Measurements from ENCODE around the gene MEGF11. TPM values are rescaled to one million over a fixed set of nuclear protein-coding genes. Genes with fewer than 3 reads are reported as not detected.
"Not testable (repeated sequence)": the region's sequence is repeated elsewhere in the genome, so short reads cannot be mapped to it uniquely, and the experiment has no call there.

The MEGF11 gene
- total RNA-seq, 2 donors from 2014 or later: not detected

- peak; percentile 80 for DNase-seq
- no peaks in the 10 kb centered on the region for H3K36me3 ChIP-seq
- TF ChIP-seq CTCF (IDR thresholded peaks at IDR 0.05): no peak
- peak overlapping the region; percentile 65 for H3K27ac ChIP-seq
- no peaks in the 10 kb centered on the region for H3K4me1 ChIP-seq
- intact Hi-C loops (cut with DNase I): no loop called here
- H3K9me3 ChIP-seq: no peaks in the 10 kb centered on the region
- H3K27me3 ChIP-seq: no peaks in the 10 kb centered on the region
- no peak overlapping the region for H3K9ac ChIP-seq (ENCODE audit: low read depth in 2 of 2, low read length in 2 of 2)
- H3K4me3 ChIP-seq: no peak overlapping the region
These were observed 244.5 kb downstream of the MEGF11 start for GRCh38 chr15:66008940-66009562.

GRCh38 chr15:66007663-66008262 lies 245.8 kb downstream of the MEGF11 start:
- no peak for TF ChIP-seq CTCF (IDR thresholded peaks at IDR 0.05)
- no peaks in the 10 kb centered on the region for H3K4me1 ChIP-seq
- no peak overlapping the region for H3K9ac ChIP-seq (ENCODE audit: low read depth in 2 of 2, low read length in 2 of 2)
- DNase-seq: peak; percentile 32
- intact Hi-C loops (cut with DNase I): no loop called here
- no peaks in the 10 kb centered on the region for H3K9me3 ChIP-seq
- no peak overlapping the region for H3K27ac ChIP-seq
- no peaks in the 10 kb centered on the region for H3K36me3 ChIP-seq
- H3K27me3 ChIP-seq: no peaks in the 10 kb centered on the region
- no peak overlapping the region for H3K4me3 ChIP-seq

- Histone ChIP-seq H3K36me3 (no peaks in the 10 kb centered on the region), H3K4me1 (no peaks in the 10 kb centered on the region), H3K9me3 (no peaks in the 10 kb centered on the region), H3K9ac (ENCODE audit: low read depth in 2 of 2, low read length in 2 of 2) (no peak overlapping the region), H3K27me3 (no peaks in the 10 kb centered on the region), H3K27ac (no peak overlapping the region), H3K4me3 (no peak overlapping the region)
- DNase-seq: no peak
- no peak for TF ChIP-seq CTCF (IDR thresholded peaks at IDR 0.05)
- intact Hi-C loops (cut with DNase I): no loop called here
These were observed 246.6 kb downstream of the MEGF11 start for GRCh38 chr15:66006986-66007385.

- no peaks in the 10 kb centered on the region for H3K36me3 ChIP-seq
- no peak for DNase-seq
- H3K4me3 ChIP-seq: no peak overlapping the region
- no peaks in the 10 kb centered on the region for H3K4me1 ChIP-seq
- H3K9me3 ChIP-seq: no peaks in the 10 kb centered on the region
- TF ChIP-seq CTCF (IDR thresholded peaks at IDR 0.05): no peak
- H3K9ac ChIP-seq (ENCODE audit: low read depth in 2 of 2, low read length in 2 of 2): no peak overlapping the region
- no peak overlapping the region for H3K27ac ChIP-seq
- intact Hi-C loops (cut with DNase I): no loop called here
- H3K27me3 ChIP-seq: no peaks in the 10 kb centered on the region
These were observed 248.8 kb downstream of the MEGF11 start for GRCh38 chr15:66004618-66005262.

- H3K27ac ChIP-seq; H3K9ac ChIP-seq (ENCODE audit: low read depth in 2 of 2, low read length in 2 of 2); H3K27me3 ChIP-seq; H3K36me3 ChIP-seq; H3K4me3 ChIP-seq; H3K4me1 ChIP-seq; H3K9me3 ChIP-seq; intact Hi-C loops (cut with DNase I); DNase-seq: not testable (repeated sequence)
These were observed 250.4 kb downstream of the MEGF11 start for GRCh38 chr15:66003129-66003528.
